GM12878 (cell line): Measurements from ENCODE around the gene RRP1B. TPM values are rescaled to one million over a fixed set of nuclear protein-coding genes. Genes with fewer than 3 reads are reported as not detected.

ENCODE experiments used
- ATAC-seq: fragments of 200-7000 bp; cut with Tn5 transposase; 3 replicates; pipeline ENCODE4 v1.9.1; 2020; ENCODE audit warnings: mild to moderate bottlenecking, moderate library complexity
- BruUV-seq: library from RNA; stranded (reverse); fragments of 400-500 nt; replicated peaks from 2 replicates; lab custom pipeline; 2021; lab: Mats Ljungman, UMichigan
- CTCF ChIA-PET: fragments of 300-600 bp; sonication (Branson Sonifier 250); formaldehyde crosslinking; extraction: SDS; loops from one replicate; lab custom pipeline; 2021; ENCODE audit warnings: inconsistent platforms; lab: Yijun Ruan, JAX
- POLR2A ChIA-PET: fragments of 350-600 bp; formaldehyde crosslinking; extraction: SDS; loops from one replicate; lab custom pipeline; 2021; ENCODE audit warnings: inconsistent platforms; lab: Charles Lee
- RAD21 ChIA-PET: fragments of 300-600 bp; sonication (Branson Sonifier 250); formaldehyde crosslinking; loops from one replicate; lab custom pipeline; 2023; ENCODE audit warnings: antibody characterized with exemption; ENCODE audit not compliant: unreplicated experiment; lab: Charles Lee
- SMC1A ChIA-PET: fragments of 300-600 bp; sonication (Branson Sonifier 250); formaldehyde crosslinking; loops from one replicate; lab custom pipeline; 2023; ENCODE audit not compliant: unreplicated experiment, uncharacterized antibody; lab: Charles Lee
- DNase-seq: peaks from one replicate; pipeline ENCODE4 v3.0.0-alpha.2; 2011; ENCODE audit warnings: low read depth, low spot score
- FAIRE-seq: peaks from 3 replicates; lab custom pipeline; 2011; peaks lifted over from hg19 to GRCh38; lab: Jason Lieb, UNC
- H2AFZ ChIP-seq: 2 replicates; pipeline ENCODE4 v1.6.0; 2011; ENCODE audit warnings: low read depth, low read length, control low read depth; ENCODE audit not compliant: control insufficient read depth
- H3K27ac ChIP-seq: 2 replicates; pipeline ENCODE4 v1.5.1; 2011; ENCODE audit warnings: control low read depth; ENCODE audit not compliant: control insufficient read depth, insufficient read depth
- H3K27me3 ChIP-seq, 2 experiments: replicated peaks in 1 of 2; 2 replicates each; pipeline versions ENCODE4 v1.6.0 to v1.6.1; 2011; ENCODE audit warnings: low read length in 1 of 2; ENCODE audit not compliant: control insufficient read depth in 2 of 2, insufficient read depth in 2 of 2
- H3K36me3 ChIP-seq, 2 experiments: 2 replicates each; pipeline ENCODE4 v1.5.1; 2011; ENCODE audit warnings: low read length in 1 of 2; ENCODE audit not compliant: control insufficient read depth in 2 of 2, insufficient read depth in 2 of 2
- H3K4me1 ChIP-seq: 2 replicates; pipeline ENCODE4 v1.6.1; 2011; ENCODE audit warnings: mild to moderate bottlenecking, low read length, moderate library complexity, mixed read lengths; ENCODE audit not compliant: control insufficient read depth, insufficient read depth
- H3K4me2 ChIP-seq: 2 replicates; pipeline ENCODE4 v1.6.0; 2011; ENCODE audit warnings: control low read depth; ENCODE audit not compliant: control insufficient read depth, insufficient read depth
- H3K4me3 ChIP-seq: fragments of 200-600 bp; sonication (generic); 2 replicates; pipeline ENCODE4 v1.5.1; 2016
- H3K79me2 ChIP-seq: 2 replicates; pipeline ENCODE4 v1.6.0; 2011; ENCODE audit warnings: low read length; ENCODE audit not compliant: control insufficient read depth, insufficient read depth
- H3K9ac ChIP-seq: 2 replicates; pipeline ENCODE4 v1.8.0; 2011; ENCODE audit warnings: low read length, control low read depth, mixed read lengths; ENCODE audit not compliant: control insufficient read depth, insufficient read depth
- H3K9me3 ChIP-seq: replicated peaks from 3 replicates; pipeline ENCODE4 v1.5.1; 2011; ENCODE audit warnings: mild to moderate bottlenecking, low read length; ENCODE audit not compliant: control insufficient read depth, insufficient read depth
- H4K20me1 ChIP-seq: 2 replicates; pipeline ENCODE4 v1.6.0; 2011; ENCODE audit not compliant: control insufficient read depth, insufficient read depth
- BCL11A ChIP-seq: IDR thresholded peaks from 2 replicates; pipeline ENCODE4 v1.6.1; 2011; ENCODE audit warnings: low read depth, low read length
- BHLHE40 ChIP-seq, 2 experiments: fragments of 450-650 bp in 1 of 2; IDR thresholded peaks; 2 replicates each; pipeline ENCODE4 v1.6.1; 2011 to 2017; ENCODE audit warnings: low read depth in 2 of 2, borderline replicate concordance in 1 of 2, improper control_type of control experiment in 1 of 2, low read length in 1 of 2, mild to moderate bottlenecking in 1 of 2
- CBX3 ChIP-seq: fragments of 200-600 bp; sonication (generic); IDR thresholded peaks from 2 replicates; pipeline ENCODE4 v1.6.1; 2016; ENCODE audit warnings: low read depth, borderline replicate concordance
- EP300 ChIP-seq, 2 experiments: fragments of 150-350 bp in 1 of 2; IDR thresholded peaks; 2 replicates each; pipeline ENCODE4 v1.6.1; 2011 to 2012; ENCODE audit warnings: low read depth in 2 of 2, low read length in 2 of 2, borderline replicate concordance in 1 of 2, improper control_type of control experiment in 1 of 2, inconsistent platforms in 1 of 2; ENCODE audit not compliant: control insufficient read depth in 1 of 2
- FOXM1 ChIP-seq: IDR thresholded peaks from 2 replicates; pipeline ENCODE4 v1.6.1; 2012; ENCODE audit warnings: low read depth, mild to moderate bottlenecking, inconsistent platforms, low read length, moderate library complexity
- HDAC6 ChIP-seq: fragments of 200-600 bp; sonication (generic); IDR thresholded peaks from one replicate; pipeline ENCODE4 v1.8.0; 2017; ENCODE audit warnings: antibody characterized with exemption; ENCODE audit not compliant: unreplicated experiment
- HDGF ChIP-seq: fragments of 450-650 bp; IDR thresholded peaks from 2 replicates; pipeline ENCODE4 v1.6.1; 2016; ENCODE audit warnings: antibody characterized with exemption
- KLF5 ChIP-seq: fragments of 450-650 bp; IDR thresholded peaks from 2 replicates; pipeline ENCODE4 v1.6.1; 2014; ENCODE audit warnings: mild to moderate bottlenecking; ENCODE audit not compliant: partially characterized antibody
- REST ChIP-seq: IDR thresholded peaks from 2 replicates; pipeline ENCODE4 v1.6.1; 2012; ENCODE audit warnings: mild to moderate bottlenecking, low read depth, low read length
- RFX5 ChIP-seq: IDR thresholded peaks from 2 replicates; pipeline ENCODE4 v1.6.1; 2011; ENCODE audit warnings: low read depth, low read length, improper control_type of control experiment
- SIN3A ChIP-seq: IDR thresholded peaks from 2 replicates; pipeline ENCODE4 v1.6.1; 2012; ENCODE audit warnings: low read depth, low read length, improper control_type of control experiment
- SIX5 ChIP-seq: IDR thresholded peaks from 2 replicates; pipeline ENCODE4 v1.6.1; 2011; ENCODE audit warnings: mild to moderate bottlenecking, low read depth, low read length, moderate library complexity; ENCODE audit not compliant: severe bottlenecking
- STAT1 ChIP-seq: fragments of 450-650 bp; conservative IDR thresholded peaks from 2 replicates; pipeline ENCODE4 v1.6.1; 2014; ENCODE audit warnings: antibody characterized with exemption, mild to moderate bottlenecking
- TCF12 ChIP-seq: IDR thresholded peaks from 2 replicates; pipeline ENCODE4 v1.6.1; 2011; ENCODE audit warnings: low read depth, mild to moderate bottlenecking, low read length
- WRNIP1 ChIP-seq: IDR thresholded peaks from 2 replicates; pipeline ENCODE4 v1.6.1; 2011; ENCODE audit warnings: low read depth, low read length, improper control_type of control experiment, borderline replicate concordance
- ZNF217 ChIP-seq: fragments of 450-650 bp; IDR thresholded peaks from 2 replicates; pipeline ENCODE4 v1.6.1; 2017; ENCODE audit warnings: antibody characterized with exemption, mild to moderate bottlenecking
- ZNF24 ChIP-seq: fragments of 450-650 bp; IDR thresholded peaks from 2 replicates; pipeline ENCODE4 v1.6.1; 2017; ENCODE audit warnings: antibody characterized with exemption, mild to moderate bottlenecking
- WGBS: methylation state at CpG from one replicate; pipeline ENCODE4 v1.1.6; 2016; ENCODE audit warnings: low lambda C conversion rate; ENCODE audit not compliant: insufficient replicate concordance, insufficient coverage; ENCODE audit errors: missing lambda C conversion rate; 5-methylcytosine and 5-hydroxymethylcytosine counted together
- in situ Hi-C: fragments of 300-500 bp; cut with MboI; formaldehyde crosslinking; loops from 9 replicates; pipeline ENCODE4 v1.14.3; 2018; ENCODE audit warnings: mixed read lengths
- intact Hi-C: fragments of 100-400 bp; cut with micrococcal nuclease; formaldehyde crosslinking; loops from one replicate; pipeline ENCODE4 v1.14.2; 2022; ENCODE audit not compliant: unreplicated experiment
- polyA plus RNA-seq, 11 experiments: library from polyadenylated mRNA; depleted of rRNA in 4 of 11; unstranded in 6 of 11; stranded (reverse) in 5 of 11; fragments of >200 nt; fragmentation: Nextera tagmentation in 4 of 11; fragmentation: Illumina TruSeq in 1 of 11; extraction: Ambion mirVana in 4 of 11; extraction: Trizol in 1 of 11; gene quantifications; 1 replicate in 1 of 11; 2 replicates in 10 of 11; pipeline versions ENCODE4 v1.2.1 to v1.2.3, GENCODE V29; 2011 to 2016; ENCODE audit warnings: inconsistent platforms in 2 of 11, missing spikeins in 2 of 11, low read depth in 1 of 11
- total RNA-seq, 4 experiments: library from RNA; depleted of rRNA in 3 of 4; stranded (reverse); fragments of >200 nt in 3 of 4; fragmentation: Illumina TruSeq in 1 of 4; extraction: Trizol in 1 of 4; gene quantifications; 2 replicates each; pipeline versions ENCODE4 v1.2.1 to v1.2.3, GENCODE V29; 2013 to 2021
- TF ChIP-seq, protein P1 (sequence below): fragments of 450-650 bp; IDR thresholded peaks from 2 replicates; pipeline ENCODE4 v1.6.1; 2014; ENCODE audit warnings: mild to moderate bottlenecking

RRP1B gene
- total and polyA plus RNA-seq, 10 of the 15 experiments (the other 5 are each of a cell fraction or from before 2014, with no cell fraction given) = 8.1 to 57.4 (median 38.1) TPM

DNA sequence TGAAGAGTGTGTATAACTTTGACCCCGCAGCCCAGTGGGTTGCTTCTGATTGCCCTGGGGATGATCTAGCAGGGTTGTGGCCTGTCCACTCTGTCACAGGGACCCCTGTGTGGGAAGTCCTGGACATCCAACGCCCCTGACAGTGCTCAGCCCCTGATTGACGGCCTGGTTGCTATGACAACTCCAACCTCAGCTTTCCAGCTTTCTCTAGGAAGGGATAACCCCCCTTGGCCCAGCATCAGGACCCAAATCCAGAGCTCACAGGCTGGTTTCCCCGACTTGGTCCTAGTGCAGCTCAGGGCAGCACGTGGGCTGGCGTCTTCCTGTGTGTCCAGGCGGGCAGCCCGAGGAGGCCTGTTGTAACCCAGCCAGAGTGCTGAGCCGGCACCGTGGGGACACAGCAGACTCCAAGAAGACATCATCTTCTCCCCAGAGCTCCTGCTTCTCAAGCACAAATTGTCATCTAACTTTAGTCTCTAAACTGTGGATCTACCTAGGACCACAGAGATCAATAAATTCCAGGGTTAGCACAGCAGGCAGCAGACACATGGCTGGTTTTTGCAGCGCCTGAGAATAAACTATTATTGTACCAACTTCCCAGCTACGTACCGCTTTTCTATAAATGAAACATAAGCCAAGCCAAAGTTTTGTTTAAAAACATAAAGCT, 40.7 kb downstream of the RRP1B start (continued):
- no peak for TF ChIP-seq SIN3A
- no peak for TF ChIP-seq TCF12

DNA sequence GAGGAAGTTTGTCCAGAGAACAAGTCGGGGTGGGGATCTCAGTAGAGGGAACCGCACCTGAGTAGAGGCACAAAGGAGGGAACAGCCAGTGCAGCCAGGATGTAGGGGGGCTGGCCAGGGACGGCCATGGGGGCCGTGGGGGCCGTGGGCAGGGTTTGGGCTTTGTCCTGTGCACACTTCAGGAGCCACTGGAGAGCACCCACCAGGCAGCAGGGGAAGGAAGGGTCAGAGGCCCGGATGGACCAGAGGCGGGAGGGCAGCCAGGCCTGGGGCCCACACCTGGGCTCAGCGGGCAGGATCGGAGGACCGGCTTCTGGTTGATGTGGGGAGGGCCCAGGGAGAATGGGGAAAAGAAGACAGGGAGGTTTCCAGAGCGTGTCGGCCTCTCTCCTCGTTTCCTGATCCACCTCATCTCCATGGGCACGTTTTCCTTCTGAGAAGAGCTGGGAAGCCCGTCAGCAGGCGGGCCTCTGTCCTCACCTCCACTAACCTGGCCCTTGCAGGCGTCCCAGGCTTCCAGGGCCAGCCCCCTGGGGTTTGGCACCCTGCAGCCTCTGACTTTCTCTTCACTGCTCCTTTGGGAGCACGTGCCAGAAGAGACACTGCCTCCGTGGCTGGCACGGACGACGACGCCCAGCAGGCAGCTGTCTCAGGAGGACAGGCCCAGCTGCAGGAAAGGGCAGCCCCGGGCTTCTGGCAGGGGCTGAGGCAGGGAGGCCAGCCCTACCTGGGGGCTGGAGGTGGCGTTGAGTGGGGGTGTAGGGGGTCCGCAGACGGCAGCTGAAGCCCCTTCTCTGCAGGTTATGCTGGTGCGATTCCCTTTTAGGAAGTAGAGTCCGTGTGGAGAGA, 42.8 kb downstream of the RRP1B start:
- ChIA-PET CTCF (interaction anchor here (1.5 kb wide), 1 partner anchor 12 kb away, joined by 3 read pairs; no protein-coding TSS in a partner anchor), RAD21 (no interaction called here), SMC1A (no interaction called here), POLR2A (interaction anchor here (0.6 kb wide), 1 partner anchor 320 kb away, joined by 4 read pairs; no protein-coding TSS in a partner anchor)
- FAIRE-seq = no peak
- ATAC-seq = no peak
- no peaks in the 10 kb centered on the region for H3K9me3 ChIP-seq
- no peaks in the 10 kb centered on the region for H3K36me3 ChIP-seq
- H3K4me1 ChIP-seq = peaks cover 6% of the 10 kb centered on the region
- no peak overlapping the region for H3K9ac ChIP-seq
- no peak overlapping the region; the same call in 1 of the 2 replicates for H3K4me2 ChIP-seq
- in situ Hi-C loops (no loop called here), intact Hi-C loops (no loop called here)
- no peaks in the 10 kb centered on the region for H3K27me3 ChIP-seq
- no peak overlapping the region for H3K4me3 ChIP-seq
- 69% methylated on average over 26 of the region's 29 CpGs for WGBS
- no peak overlapping the region for H3K27ac ChIP-seq
- no peak for DNase-seq
- H2AFZ ChIP-seq = no peak overlapping the region
- BruUV-seq = no TSS peak
- no peaks in the 10 kb centered on the region for H4K20me1 ChIP-seq
- H3K79me2 ChIP-seq = no peaks in the 10 kb centered on the region
- TF ChIP-seq SIX5 (no peak), WRNIP1 (no peak), BHLHE40 (IDR thresholded peaks at IDR 0.05; ENCODE audit: borderline replicate concordance in 1 of 2, low read depth in 2 of 2, low read length in 1 of 2) (no peak), EP300 (IDR thresholded peaks at IDR 0.05; ENCODE audit: borderline replicate concordance in 1 of 2, control insufficient read depth in 1 of 2, low read depth in 2 of 2, low read length in 2 of 2) (no peak), RFX5 (no peak), FOXM1 (no peak), CBX3 (no peak), ZNF217 (no peak), ZNF24 (no peak), HDAC6 (no peak), STAT1 (no peak), REST (no peak), BCL11A (no peak), HDGF (no peak), KLF5 (no peak)
- TF ChIP-seq, protein P1, sequence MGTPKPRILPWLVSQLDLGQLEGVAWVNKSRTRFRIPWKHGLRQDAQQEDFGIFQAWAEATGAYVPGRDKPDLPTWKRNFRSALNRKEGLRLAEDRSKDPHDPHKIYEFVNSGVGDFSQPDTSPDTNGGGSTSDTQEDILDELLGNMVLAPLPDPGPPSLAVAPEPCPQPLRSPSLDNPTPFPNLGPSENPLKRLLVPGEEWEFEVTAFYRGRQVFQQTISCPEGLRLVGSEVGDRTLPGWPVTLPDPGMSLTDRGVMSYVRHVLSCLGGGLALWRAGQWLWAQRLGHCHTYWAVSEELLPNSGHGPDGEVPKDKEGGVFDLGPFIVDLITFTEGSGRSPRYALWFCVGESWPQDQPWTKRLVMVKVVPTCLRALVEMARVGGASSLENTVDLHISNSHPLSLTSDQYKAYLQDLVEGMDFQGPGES = no peak
